GM12878 (cell line): ENCODE results near the gene ADAMTS14.

Source experiments
- CTCF ChIP-seq, 3 experiments: IDR thresholded peaks in 2 of 3; conservative IDR thresholded peaks in 1 of 3; 2 replicates each; pipeline ENCODE4 v1.5.1; 2011; ENCODE audit warnings: low read depth in 3 of 3, low read length in 3 of 3, mild to moderate bottlenecking in 3 of 3, control low read depth in 2 of 3, moderate library complexity in 2 of 3, inconsistent platforms in 1 of 3, mixed read lengths in 1 of 3; ENCODE audit not compliant: control insufficient read depth in 2 of 3, insufficient read depth in 1 of 3; ENCODE audit errors: extremely low read depth in 1 of 3
- FOXK2 ChIP-seq: fragments of 450-650 bp; IDR thresholded peaks from 2 replicates; pipeline ENCODE4 v1.6.1; 2017; ENCODE audit warnings: mild to moderate bottlenecking, moderate library complexity
- KDM1A ChIP-seq: fragments of 200-600 bp; sonication (generic); IDR thresholded peaks from 2 replicates; pipeline ENCODE4 v1.6.1; 2016; ENCODE audit warnings: borderline replicate concordance
- POLR2A ChIP-seq: IDR thresholded peaks from 2 replicates; pipeline ENCODE4 v1.6.1; 2011; ENCODE audit warnings: low read depth, mild to moderate bottlenecking, low read length
- USF2 ChIP-seq: IDR thresholded peaks from 2 replicates; pipeline ENCODE4 v1.6.1; 2011; ENCODE audit warnings: low read depth, low read length, improper control_type of control experiment, borderline replicate concordance

GRCh38 chr10:70698211-70698610, 25.9 kb downstream of the ADAMTS14 start:
- TF ChIP-seq USF2 (no peak), CTCF (IDR thresholded peaks at IDR 0.05 in 2 of 3, conservative IDR thresholded peaks at IDR 0.05 in 1 of 3; ENCODE audit: control insufficient read depth in 2 of 3, extremely low read depth in 1 of 3, insufficient read depth in 1 of 3, low read depth in 3 of 3, low read length in 3 of 3) (no peak), FOXK2 (no peak), POLR2A (no peak), KDM1A (no peak)
